Smooth muscle cell (in vitro differentiated cells): ENCODE results near the gene UGT3A2. TPM values are rescaled to one million over a fixed set of nuclear protein-coding genes. Genes with fewer than 3 reads are reported as not detected.

Experiments
- DNase-seq: peaks from one replicate; lab custom pipeline; 2025; ENCODE audit not compliant: unreplicated experiment; lab: John Stamatoyannopoulos, UW
- H2AFZ ChIP-seq: fragments of 200-600 bp; sonication (generic); 2 replicates; pipeline ENCODE4 v1.6.0; 2016; ENCODE audit warnings: antibody characterized with exemption, low read depth, mild to moderate bottlenecking
- H3F3A ChIP-seq: fragments of 200-600 bp; sonication (generic); 2 replicates; pipeline ENCODE4 v1.6.0; 2017; ENCODE audit warnings: antibody characterized with exemption, low read depth
- H3K27ac ChIP-seq: fragments of 200-600 bp; sonication (generic); 2 replicates; pipeline ENCODE4 v1.5.1; 2016; ENCODE audit warnings: low read depth, mild to moderate bottlenecking
- H3K27me3 ChIP-seq: fragments of 200-600 bp; sonication (generic); 2 replicates; pipeline ENCODE4 v1.6.1; 2016; ENCODE audit warnings: low read depth, mild to moderate bottlenecking
- H3K36me3 ChIP-seq: fragments of 200-600 bp; sonication (generic); 2 replicates; pipeline ENCODE4 v1.5.1; 2016; ENCODE audit warnings: low read depth
- H3K4me1 ChIP-seq: fragments of 200-600 bp; sonication (generic); 2 replicates; pipeline ENCODE4 v1.5.1; 2016; ENCODE audit warnings: low read depth
- H3K4me2 ChIP-seq: fragments of 200-600 bp; sonication (generic); 2 replicates; pipeline ENCODE4 v1.6.0; 2016; ENCODE audit warnings: mild to moderate bottlenecking
- H3K4me3 ChIP-seq: fragments of 200-600 bp; sonication (generic); 2 replicates; pipeline ENCODE4 v1.5.1; 2016; ENCODE audit warnings: mild to moderate bottlenecking
- H3K79me2 ChIP-seq: fragments of 200-600 bp; sonication (generic); 2 replicates; pipeline ENCODE4 v1.6.0; 2016; ENCODE audit warnings: low read depth, mild to moderate bottlenecking
- H3K9ac ChIP-seq: fragments of 200-600 bp; sonication (generic); 2 replicates; pipeline ENCODE4 v1.6.0; 2016; ENCODE audit warnings: low read depth
- H3K9me3 ChIP-seq: fragments of 200-600 bp; sonication (generic); replicated peaks from 2 replicates; pipeline ENCODE4 v1.5.1; 2016; ENCODE audit warnings: low read depth
- H4K20me1 ChIP-seq: fragments of 200-600 bp; sonication (generic); 2 replicates; pipeline ENCODE4 v1.6.0; 2016; ENCODE audit warnings: low read depth
- CTCF ChIP-seq: fragments of 200-600 bp; sonication (generic); IDR thresholded peaks from 2 replicates; pipeline ENCODE4 v1.5.1; 2017; ENCODE audit warnings: borderline replicate concordance, mild to moderate bottlenecking, antibody characterized with exemption; ENCODE audit not compliant: insufficient read depth, poor library complexity, severe bottlenecking
- WGBS: methylation state at CpG from one replicate; pipeline ENCODE4 v1.1.7; 2016; ENCODE audit warnings: low lambda C conversion rate; 5-methylcytosine and 5-hydroxymethylcytosine counted together
- polyA plus RNA-seq: library from polyadenylated mRNA; unstranded; fragments of >200 nt; fragmentation: Nextera tagmentation; extraction: Ambion mirVana; gene quantifications from 2 replicates; pipeline ENCODE4 v1.2.1, GENCODE V29; 2016
- total RNA-seq: library from RNA; depleted of rRNA; stranded (reverse); fragments of >200 nt; gene quantifications from 2 replicates; pipeline ENCODE4 v1.2.3, GENCODE V29; 2014

Gene UGT3A2
- total and polyA plus RNA-seq, 2 experiments from 2014 or later = 0.54 TPM; not detected in 1

GRCh38 chr5:36007366-36007765 lies 59.3 kb downstream of the UGT3A2 start:
- Histone ChIP-seq H3K27me3 (no peaks in the 10 kb centered on the region), H3K27ac (no peak overlapping the region)

GRCh38 chr5:36006163-36006562 lies 60.5 kb downstream of the UGT3A2 start:
- Histone ChIP-seq H3F3A (no peaks in the 10 kb centered on the region), H3K27me3 (no peaks in the 10 kb centered on the region), H3K79me2 (no peaks in the 10 kb centered on the region), H3K4me2 (no peak overlapping the region), H4K20me1 (no peaks in the 10 kb centered on the region), H3K4me1 (no peaks in the 10 kb centered on the region), H3K36me3 (no peaks in the 10 kb centered on the region), H3K9ac (no peak overlapping the region), H3K4me3 (no peak overlapping the region), H3K27ac (no peak overlapping the region), H3K9me3 (no peaks in the 10 kb centered on the region), H2AFZ (no peak overlapping the region)
- no peak for TF ChIP-seq CTCF
- DNase-seq = no peak
- WGBS = 100% methylated on average over 1 of the region's 1 CpG

More at GRCh38 chr5:36007366-36007765, 59.3 kb downstream of the UGT3A2 start:
- DNase-seq = no peak
- Histone ChIP-seq H3K4me2 (no peak overlapping the region), H4K20me1 (no peaks in the 10 kb centered on the region), H3K9me3 (no peaks in the 10 kb centered on the region), H3K4me1 (no peaks in the 10 kb centered on the region), H3K79me2 (no peaks in the 10 kb centered on the region), H3F3A (no peaks in the 10 kb centered on the region), H3K4me3 (no peak overlapping the region), H3K9ac (no peak overlapping the region), H3K36me3 (no peaks in the 10 kb centered on the region), H2AFZ (no peak overlapping the region)
- no peak for TF ChIP-seq CTCF

GRCh38 chr5:36001032-36001431 lies 65.7 kb downstream of the UGT3A2 start:
- no peak for TF ChIP-seq CTCF

GRCh38 chr5:35999547-35999946 lies 67.1 kb downstream of the UGT3A2 start:
- Histone ChIP-seq H3K27ac (no peak overlapping the region), H3K27me3 (no peaks in the 10 kb centered on the region), H3K79me2 (no peaks in the 10 kb centered on the region), H3K4me1 (no peaks in the 10 kb centered on the region), H2AFZ (no peak overlapping the region), H3K9me3 (no peaks in the 10 kb centered on the region), H3K4me2 (no peak overlapping the region), H3K36me3 (no peaks in the 10 kb centered on the region), H4K20me1 (no peaks in the 10 kb centered on the region), H3F3A (no peaks in the 10 kb centered on the region), H3K4me3 (no peak overlapping the region), H3K9ac (no peak overlapping the region)
- DNase-seq = no peak
- WGBS = 93% methylated on average over 1 of the region's 1 CpG
- TF ChIP-seq CTCF = no peak

More at GRCh38 chr5:36001032-36001431, 65.7 kb downstream of the UGT3A2 start:
- Histone ChIP-seq H3F3A (no peaks in the 10 kb centered on the region), H3K9me3 (no peaks in the 10 kb centered on the region), H3K27ac (no peak overlapping the region), H3K27me3 (no peaks in the 10 kb centered on the region), H3K79me2 (no peaks in the 10 kb centered on the region), H3K36me3 (no peaks in the 10 kb centered on the region), H4K20me1 (no peaks in the 10 kb centered on the region), H3K9ac (no peak overlapping the region), H2AFZ (no peak overlapping the region), H3K4me2 (no peak overlapping the region), H3K4me3 (no peak overlapping the region), H3K4me1 (no peaks in the 10 kb centered on the region)
- no peak for DNase-seq
- WGBS = 88% methylated on average over 3 of the region's 3 CpGs
